HCT116 (cell line): Measurements from ENCODE around the gene DGCR6L.

ENCODE experiments used
- CTCF ChIP-seq, 3 experiments: fragments of 200-600 bp in 1 of 3; sonication (generic) in 1 of 3; IDR thresholded peaks in 2 of 3; conservative IDR thresholded peaks in 1 of 3; 2 replicates each; pipeline ENCODE4 v1.5.1; 2012 to 2017; ENCODE audit warnings: low read depth in 2 of 3, low read length in 2 of 3, antibody characterized with exemption in 1 of 3, borderline replicate concordance in 1 of 3, control low read depth in 1 of 3, mild to moderate bottlenecking in 1 of 3, mixed read lengths in 1 of 3, mixed run types in 1 of 3, moderate library complexity in 1 of 3; ENCODE audit not compliant: insufficient read depth in 1 of 3
- EZH2 ChIP-seq: fragments of 200-600 bp; sonication (generic); IDR thresholded peaks from 2 replicates; pipeline ENCODE4 v1.6.1; 2017; ENCODE audit warnings: antibody characterized with exemption, mixed run types
- JUND ChIP-seq: IDR thresholded peaks from 2 replicates; pipeline ENCODE4 v1.6.1; 2012
- MAX ChIP-seq: IDR thresholded peaks from 2 replicates; pipeline ENCODE4 v1.6.1; 2012
- POLR2A ChIP-seq: IDR thresholded peaks from 2 replicates; pipeline ENCODE4 v1.7.0; 2011; ENCODE audit warnings: borderline replicate concordance; ENCODE audit not compliant: insufficient read depth, insufficient read length; ENCODE audit errors: extremely low read depth
- POLR2AphosphoS5 ChIP-seq: IDR thresholded peaks from 2 replicates; pipeline ENCODE4 v1.6.1; 2011; ENCODE audit warnings: mild to moderate bottlenecking, low read depth, low read length, moderate library complexity
- RAD21 ChIP-seq: IDR thresholded peaks from 2 replicates; pipeline ENCODE4 v1.6.1; 2012; ENCODE audit warnings: low read depth, mild to moderate bottlenecking
- REST ChIP-seq: IDR thresholded peaks from 2 replicates; pipeline ENCODE4 v1.6.1; 2012; ENCODE audit warnings: low read depth
- SIN3A ChIP-seq: IDR thresholded peaks from 2 replicates; pipeline ENCODE4 v1.6.1; 2012; ENCODE audit warnings: low read depth
- SP1 ChIP-seq: IDR thresholded peaks from 2 replicates; pipeline ENCODE4 v1.6.1; 2012; ENCODE audit warnings: low read depth
- SRF ChIP-seq: IDR thresholded peaks from 2 replicates; pipeline ENCODE4 v1.6.1; 2012; ENCODE audit warnings: low read depth
- YY1 ChIP-seq: IDR thresholded peaks from 2 replicates; pipeline ENCODE4 v1.6.1; 2011; ENCODE audit warnings: low read length, low read depth, moderate library complexity, mild to moderate bottlenecking; ENCODE audit not compliant: insufficient replicate concordance; ENCODE audit errors: extremely low read depth

DNA sequence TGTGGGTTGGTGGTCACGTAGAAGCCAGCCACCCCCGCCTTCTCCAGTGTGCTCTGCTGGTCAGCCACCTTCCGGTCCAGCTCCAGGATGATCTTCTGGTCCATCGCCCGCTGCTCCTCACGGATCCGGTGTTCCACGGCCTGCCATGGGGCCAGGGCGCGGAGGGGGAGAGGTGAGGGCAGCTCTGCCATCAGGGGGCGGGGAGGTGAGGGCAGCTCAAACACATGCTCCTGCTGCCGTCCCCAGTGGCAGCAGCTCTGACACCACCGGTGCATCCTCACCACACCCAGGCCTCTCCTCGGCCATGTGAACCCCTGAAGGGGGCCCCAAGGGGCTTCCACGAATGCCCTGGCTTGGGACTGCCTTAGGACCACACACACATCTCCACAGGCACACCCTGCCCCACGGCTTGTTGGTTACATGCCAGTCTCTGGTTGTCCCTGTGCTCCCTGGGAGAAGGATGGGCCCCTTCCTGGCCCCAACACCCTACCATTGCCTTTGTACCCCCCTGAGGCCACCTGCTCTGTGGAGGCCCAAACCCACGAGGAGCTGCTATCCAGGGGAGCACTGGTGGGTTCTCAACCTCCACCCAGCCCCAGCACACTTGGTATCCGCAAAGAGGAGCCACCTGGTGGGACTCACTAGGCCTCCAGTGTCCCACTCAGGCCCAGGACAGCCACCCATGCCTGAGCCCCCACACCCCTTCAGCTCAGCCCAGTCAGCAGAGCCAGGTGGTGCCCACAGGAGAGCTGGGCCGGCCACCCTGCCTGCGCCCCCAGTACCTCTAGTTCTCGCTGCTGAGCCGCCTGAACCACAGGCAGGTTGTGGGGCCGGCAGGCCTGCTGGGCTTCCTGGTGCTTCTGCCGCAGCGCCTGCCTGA lies 4.3 kb downstream of the DGCR6L start:
- no peak for TF ChIP-seq MAX
- TF ChIP-seq CTCF (IDR thresholded peaks at IDR 0.05 in 2 of 3, conservative IDR thresholded peaks at IDR 0.05 in 1 of 3; ENCODE audit: borderline replicate concordance in 1 of 3, insufficient read depth in 1 of 3, low read depth in 2 of 3, low read length in 2 of 3), result no peak
- TF ChIP-seq SRF, result no peak
- TF ChIP-seq RAD21, result no peak
- no peak for TF ChIP-seq POLR2AphosphoS5
- TF ChIP-seq REST, result no peak
- no peak for TF ChIP-seq SP1
- no peak for TF ChIP-seq SIN3A
- TF ChIP-seq EZH2, result no peak
- no peak for TF ChIP-seq JUND
- TF ChIP-seq POLR2A, result no peak
- TF ChIP-seq YY1, result no peak
